Astrocyte (in vitro differentiated cells and primary cell): Measurements from ENCODE around the gene SDSL.

Source experiments
- EZH2 ChIP-seq: IDR thresholded peaks from 2 replicates; pipeline ENCODE4 v1.6.1; 2012; ENCODE audit warnings: mild to moderate bottlenecking, low read length, inconsistent platforms; ENCODE audit not compliant: insufficient read depth
- TF ChIP-seq, protein P1 (sequence below): IDR thresholded peaks from 2 replicates; pipeline ENCODE4 v1.5.1; 2011; ENCODE audit warnings: low read depth, mild to moderate bottlenecking, inconsistent platforms, low read length, moderate library complexity; ENCODE audit not compliant: insufficient read depth

DNA sequence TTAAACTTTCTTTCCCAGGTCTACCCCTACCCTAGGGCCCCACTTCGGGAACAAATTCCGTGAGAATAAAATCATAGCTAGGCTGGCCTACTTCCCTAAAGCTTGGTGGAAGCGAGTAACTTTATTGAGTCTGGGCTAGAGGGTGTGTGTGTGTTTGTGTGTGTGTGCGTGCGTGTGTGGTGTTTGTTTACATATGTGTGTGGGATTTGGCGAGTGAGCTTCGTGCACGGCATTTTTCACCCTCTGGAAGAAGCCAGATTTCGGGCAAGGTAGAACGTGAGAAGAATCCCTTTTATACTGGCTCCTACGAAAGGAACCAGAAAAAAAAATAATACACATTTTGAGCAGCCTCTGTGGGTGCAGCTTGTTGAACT lies 57.0 kb downstream of the SDSL start:
- TF ChIP-seq, protein P1, sequence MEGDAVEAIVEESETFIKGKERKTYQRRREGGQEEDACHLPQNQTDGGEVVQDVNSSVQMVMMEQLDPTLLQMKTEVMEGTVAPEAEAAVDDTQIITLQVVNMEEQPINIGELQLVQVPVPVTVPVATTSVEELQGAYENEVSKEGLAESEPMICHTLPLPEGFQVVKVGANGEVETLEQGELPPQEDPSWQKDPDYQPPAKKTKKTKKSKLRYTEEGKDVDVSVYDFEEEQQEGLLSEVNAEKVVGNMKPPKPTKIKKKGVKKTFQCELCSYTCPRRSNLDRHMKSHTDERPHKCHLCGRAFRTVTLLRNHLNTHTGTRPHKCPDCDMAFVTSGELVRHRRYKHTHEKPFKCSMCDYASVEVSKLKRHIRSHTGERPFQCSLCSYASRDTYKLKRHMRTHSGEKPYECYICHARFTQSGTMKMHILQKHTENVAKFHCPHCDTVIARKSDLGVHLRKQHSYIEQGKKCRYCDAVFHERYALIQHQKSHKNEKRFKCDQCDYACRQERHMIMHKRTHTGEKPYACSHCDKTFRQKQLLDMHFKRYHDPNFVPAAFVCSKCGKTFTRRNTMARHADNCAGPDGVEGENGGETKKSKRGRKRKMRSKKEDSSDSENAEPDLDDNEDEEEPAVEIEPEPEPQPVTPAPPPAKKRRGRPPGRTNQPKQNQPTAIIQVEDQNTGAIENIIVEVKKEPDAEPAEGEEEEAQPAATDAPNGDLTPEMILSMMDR: no peak
- peak; percentile 19 for TF ChIP-seq EZH2
